ENCODE data around the gene HDGFL2. TPM values are rescaled to one million over a fixed set of nuclear protein-coding genes. Genes with fewer than 3 reads are reported as not detected.
A peak's percentile ranks its signal among the peaks of the same experiment; 100 is the strongest.

Gene HDGFL2
- total RNA-seq, 1 donor from 2014 or later, result 44.8 TPM

DNA sequence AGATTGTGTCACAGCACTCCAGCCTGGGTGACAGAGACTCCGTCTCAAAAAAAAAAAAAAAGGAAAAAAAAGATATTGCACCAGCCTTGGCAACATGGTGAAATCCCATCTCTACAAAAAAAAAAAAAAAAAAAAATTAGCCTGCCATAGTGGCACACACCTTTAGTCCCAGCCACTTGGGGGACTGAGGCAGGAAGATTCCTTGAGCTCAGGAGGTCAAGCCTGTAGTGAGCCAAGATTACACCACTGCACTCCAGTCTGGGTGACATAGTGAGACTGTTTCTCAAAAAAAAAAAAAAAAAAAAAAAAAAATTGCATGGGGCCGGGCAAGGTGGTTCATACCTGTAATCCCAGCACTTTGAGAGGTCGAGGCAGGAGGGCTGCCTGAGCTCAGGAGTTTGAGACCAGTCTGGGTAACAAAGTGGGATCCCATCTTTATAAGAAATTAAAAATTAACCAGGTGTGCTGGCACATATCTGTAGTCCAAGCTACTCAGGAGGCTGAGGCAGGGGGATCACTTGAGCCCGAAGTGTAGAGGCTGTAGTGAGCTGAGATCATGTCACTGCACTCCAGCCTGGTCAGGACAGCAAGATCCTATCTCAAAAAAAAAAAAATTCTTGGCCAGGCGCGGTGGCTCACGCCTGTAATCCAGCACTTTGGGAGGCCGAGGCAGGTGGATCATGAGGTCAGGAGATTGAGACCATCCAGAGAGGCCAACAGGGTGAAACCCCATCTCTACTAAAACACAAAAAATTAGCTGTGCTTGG lies 7.1 kb upstream of the HDGFL2 start:
- no peak for DNase-seq (ENCODE audit: low spot score in 2 of 2)
- no peak for FAIRE-seq

- DNase-seq (ENCODE audit: low spot score in 2 of 2), result no peak
- no peak for FAIRE-seq
These were observed 4.3 kb upstream of the HDGFL2 start for GRCh38 chr19:4467835-4468234.

GRCh38 chr19:4471403-4472173 lies 509 bp upstream of the HDGFL2 start:
- FAIRE-seq, result peak; percentile 99

DNA sequence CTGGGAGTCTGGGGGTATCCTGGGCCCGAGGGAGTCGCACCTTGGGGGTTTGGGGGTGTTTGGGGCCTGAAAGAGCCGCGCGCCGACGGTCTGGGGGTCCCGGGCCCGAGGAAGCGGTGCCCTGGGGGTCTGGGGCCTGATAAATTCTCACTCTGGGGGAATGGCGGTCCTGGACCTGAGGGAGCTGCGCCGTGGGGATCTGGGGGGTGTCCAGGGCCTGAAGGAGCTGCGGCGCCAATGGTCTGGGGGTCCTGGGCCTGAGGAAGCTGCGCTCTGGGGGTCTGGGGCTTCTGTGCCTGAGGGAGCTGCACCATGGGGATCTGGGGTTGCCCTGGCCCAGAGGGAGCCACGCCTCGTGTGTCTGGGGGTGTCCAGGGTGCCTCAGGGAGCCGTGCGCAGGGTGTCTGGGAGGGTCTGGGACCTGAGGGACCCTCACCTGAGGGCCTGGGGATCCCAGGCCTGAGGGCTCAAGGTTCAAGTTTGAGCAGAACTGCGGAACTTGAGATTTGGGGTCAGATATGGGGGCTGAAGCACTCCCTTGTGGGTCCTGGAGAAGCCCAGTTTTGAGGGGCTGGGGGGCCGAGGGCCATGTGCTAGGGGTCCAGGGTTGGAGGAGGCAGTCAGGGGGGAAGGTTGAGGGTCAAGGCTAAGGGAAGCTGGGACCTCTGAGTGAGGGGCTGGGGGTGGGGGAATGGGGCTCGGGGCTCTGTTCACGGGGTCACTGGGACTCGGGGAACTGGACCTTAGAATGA lies 1.1 kb downstream of the HDGFL2 start:
- FAIRE-seq (no peak), DNase-seq (ENCODE audit: low spot score in 2 of 2) (no peak)

More at GRCh38 chr19:4471403-4472173, 509 bp upstream of the HDGFL2 start:
- DNase-seq (ENCODE audit: low spot score in 2 of 2), result peak; percentile 100

DNA sequence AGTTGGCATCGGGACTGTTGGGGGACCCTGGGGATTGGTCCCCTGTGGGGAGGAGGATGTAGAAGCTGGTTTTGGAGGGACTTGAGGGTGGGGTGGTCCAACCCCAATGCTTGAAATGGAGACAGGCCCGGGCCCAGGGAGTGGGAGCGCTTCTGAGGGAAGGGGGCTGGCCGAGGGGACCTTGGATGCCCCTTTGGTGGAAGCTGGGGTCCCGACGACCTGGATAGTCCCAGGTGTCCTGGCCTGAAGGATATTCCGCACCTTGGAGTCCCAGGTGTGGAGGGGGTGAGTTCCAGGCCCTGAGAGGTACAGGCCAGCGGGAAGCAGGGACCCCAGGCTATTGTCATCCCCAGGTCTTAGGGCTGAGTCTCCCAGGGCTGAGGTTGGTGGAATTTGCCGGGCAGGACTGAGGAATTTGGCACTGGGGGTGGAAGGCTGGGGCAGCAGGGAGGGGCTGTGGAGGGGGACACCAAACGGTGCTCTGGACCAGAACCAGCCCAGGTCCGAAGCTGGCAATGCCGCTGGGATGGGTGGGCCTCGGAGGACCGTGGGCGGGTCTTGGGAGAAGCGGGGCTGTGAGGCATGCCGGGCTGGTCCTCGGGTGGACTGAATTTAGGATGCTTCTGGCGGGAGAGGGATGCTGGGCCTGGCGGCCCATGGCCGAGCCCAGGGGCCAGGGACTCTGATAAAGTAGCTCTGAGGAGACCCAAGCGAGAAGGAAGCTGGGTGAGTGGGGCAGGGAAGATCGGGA lies 1.8 kb downstream of the HDGFL2 start:
- DNase-seq (ENCODE audit: low spot score in 2 of 2) (no peak), FAIRE-seq (no peak)

DNA sequence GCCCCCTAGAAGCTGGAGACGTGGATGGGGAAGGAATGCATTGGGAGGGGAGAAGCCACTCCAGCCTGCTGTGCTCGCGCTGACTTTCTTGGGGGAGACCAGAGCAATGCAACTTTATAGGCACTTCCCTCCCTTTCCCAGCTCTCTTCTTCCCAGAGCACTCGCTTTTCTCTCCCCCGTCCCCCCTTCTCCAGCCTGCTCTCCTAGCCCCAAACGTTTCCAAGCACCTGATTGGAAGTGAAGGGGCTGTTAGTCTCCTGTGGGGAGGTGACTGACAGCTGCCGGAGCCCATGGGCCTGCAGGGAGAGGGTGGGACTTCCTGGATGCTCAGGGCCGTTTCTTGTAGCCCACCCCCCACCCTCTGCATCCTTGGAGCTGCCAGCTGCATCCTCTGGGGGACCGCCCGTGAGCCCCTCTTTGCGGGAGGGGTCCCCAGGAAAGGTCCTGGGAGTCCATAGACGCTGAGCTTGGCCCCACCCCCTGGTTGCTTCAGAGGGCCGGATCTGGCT lies 2.5 kb downstream of the HDGFL2 start:
- peak in 1 of 2 donors; percentile 72 for DNase-seq (ENCODE audit: low spot score in 2 of 2)
- FAIRE-seq, result no peak

DNA sequence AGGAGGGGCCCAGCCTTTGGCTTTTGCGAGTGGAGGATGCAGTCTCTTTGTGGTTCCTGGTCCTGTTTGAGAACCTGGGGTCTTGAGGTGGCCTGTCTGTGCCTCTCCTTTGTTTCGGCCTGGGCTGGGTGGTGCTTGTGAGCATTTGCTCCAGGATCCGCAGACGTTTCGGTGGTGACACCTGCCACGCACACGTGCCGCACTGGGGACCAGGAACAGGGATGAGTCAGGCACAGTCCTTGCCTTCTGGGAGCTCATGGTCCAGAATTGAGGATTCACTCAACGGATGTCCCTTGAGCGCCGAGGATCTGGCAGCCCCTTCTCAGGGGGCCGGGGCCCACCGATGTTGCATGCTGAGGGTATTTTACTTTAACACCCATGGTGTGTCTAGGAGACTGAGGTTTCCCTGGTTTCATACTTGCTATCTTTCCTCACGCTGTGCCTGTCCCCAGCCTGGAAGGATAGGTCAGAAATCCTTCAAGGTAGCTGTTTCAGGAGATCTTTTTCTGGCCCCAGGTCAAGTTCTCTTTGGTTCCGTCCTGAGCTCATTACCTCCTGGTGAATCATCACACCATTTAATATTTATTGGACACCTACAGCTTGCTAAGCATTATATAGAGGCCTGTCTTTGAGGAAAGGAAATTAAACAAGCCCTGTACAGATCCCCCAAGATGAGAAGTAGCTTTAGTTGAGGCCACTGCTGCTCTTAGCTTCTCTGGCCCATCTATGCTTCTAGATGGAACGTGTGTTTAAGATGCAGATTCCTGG lies 5.1 kb downstream of the HDGFL2 start:
- DNase-seq (ENCODE audit: low spot score in 2 of 2), result no peak
- FAIRE-seq, result no peak

DNA sequence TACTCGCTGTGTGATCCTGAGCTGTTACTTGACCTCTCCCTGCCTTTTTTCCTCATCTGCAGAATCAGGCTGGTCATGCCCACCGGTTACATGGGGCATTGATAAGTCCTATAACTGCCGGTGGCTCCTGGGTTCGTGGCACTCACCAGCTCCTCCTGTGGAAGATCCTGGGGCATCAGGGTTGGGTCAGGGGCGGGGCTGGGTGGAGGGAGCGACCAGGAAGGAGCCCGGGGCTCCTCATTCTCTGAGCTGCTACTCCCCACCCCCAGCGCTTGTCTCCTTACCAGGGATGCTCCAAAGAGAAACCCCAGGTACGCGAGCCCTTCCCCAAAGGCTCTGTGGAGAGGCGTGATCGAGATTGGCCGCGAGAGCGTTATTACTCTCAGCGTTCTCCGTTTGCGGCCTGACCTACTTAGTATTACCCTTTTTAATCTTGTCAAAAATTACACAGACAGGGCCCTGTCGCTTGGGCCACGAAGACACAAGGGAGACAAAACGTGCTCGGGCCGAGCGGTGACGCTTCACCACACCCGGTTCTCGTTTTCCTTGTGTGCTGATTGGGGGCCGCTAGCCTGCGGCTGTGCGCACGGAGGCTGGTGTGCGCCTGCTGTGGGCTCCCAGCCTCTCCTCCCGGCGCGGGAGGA lies 10.7 kb downstream of the HDGFL2 start:
- DNase-seq (ENCODE audit: low spot score in 2 of 2) (no peak), FAIRE-seq (no peak)

GRCh38 chr19:4483385-4483784 lies 11.3 kb downstream of the HDGFL2 start:
- no peak for DNase-seq (ENCODE audit: low spot score in 2 of 2)
- FAIRE-seq, result no peak

GRCh38 chr19:4487572-4487971 lies 15.5 kb downstream of the HDGFL2 start:
- no peak for DNase-seq (ENCODE audit: low spot score in 2 of 2)
- no peak for FAIRE-seq

DNA sequence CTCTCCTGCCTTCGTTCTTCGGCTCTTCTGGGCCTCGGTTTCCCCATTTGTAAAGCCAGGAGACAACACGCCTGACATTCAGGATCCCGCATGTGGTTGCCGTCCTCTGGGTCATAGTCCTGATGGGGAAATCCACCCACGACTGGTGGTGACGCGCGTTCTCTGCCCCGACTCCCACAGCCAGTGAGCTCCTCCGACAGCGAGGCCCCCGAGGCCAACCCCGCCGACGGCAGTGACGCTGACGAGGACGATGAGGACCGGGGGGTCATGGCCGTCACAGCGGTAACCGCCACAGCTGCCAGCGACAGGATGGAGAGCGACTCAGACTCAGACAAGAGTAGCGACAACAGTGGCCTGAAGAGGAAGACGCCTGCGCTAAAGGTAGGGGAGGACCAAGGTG lies 16.4 kb downstream of the HDGFL2 start:
- DNase-seq (ENCODE audit: low spot score in 2 of 2), result no peak
- FAIRE-seq, result no peak

- FAIRE-seq, result no peak
- no peak for DNase-seq (ENCODE audit: low spot score in 2 of 2)
These were observed 19.3 kb downstream of the HDGFL2 start for GRCh38 chr19:4491446-4491845.

DNA sequence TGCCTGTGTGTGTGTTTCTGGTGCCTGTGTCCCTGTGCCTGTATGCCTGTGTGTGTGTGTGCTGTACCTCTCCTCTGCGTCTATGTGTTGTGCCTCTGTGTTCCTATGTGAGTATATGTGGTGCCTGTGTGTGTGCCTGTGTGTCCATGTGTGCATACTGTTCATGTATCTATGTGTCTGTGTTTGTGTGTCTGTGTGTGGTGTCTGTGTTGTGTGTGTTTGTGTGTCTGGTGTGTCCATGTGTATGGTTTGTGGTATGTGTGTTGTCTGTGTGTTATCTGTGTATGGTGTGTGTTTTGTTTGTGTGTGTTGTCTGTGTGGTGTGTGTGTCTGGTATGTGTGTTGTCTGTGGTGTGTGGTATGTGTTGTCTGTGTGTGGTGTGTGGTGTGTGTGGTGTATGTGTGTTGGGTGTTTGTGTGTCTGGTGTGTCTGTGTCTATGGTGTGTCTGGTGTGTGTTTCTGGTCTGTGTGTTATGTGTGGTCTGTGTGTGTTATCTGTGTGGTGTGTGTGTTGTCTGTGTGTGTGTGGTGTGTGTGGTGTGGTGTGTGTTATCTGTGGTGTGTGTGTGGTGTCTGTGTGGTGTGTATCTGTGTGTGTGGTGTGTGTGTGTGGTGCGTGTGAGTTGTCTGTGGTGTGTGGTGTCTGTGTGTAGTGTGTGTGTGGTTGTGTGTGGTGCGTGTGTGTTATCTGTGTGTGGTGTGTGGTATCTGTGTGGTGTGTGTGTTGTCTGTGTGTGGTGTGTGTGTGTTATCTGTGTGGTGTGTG lies 20.4 kb downstream of the HDGFL2 start:
- DNase-seq (ENCODE audit: low spot score in 2 of 2), result no peak
- no peak for FAIRE-seq

GRCh38 chr19:4493104-4493928 lies 21.2 kb downstream of the HDGFL2 start:
- DNase-seq (ENCODE audit: low spot score in 2 of 2), result no peak
- FAIRE-seq, result no peak

GRCh38 chr19:4493929-4494690 lies 22.0 kb downstream of the HDGFL2 start:
- no peak for FAIRE-seq
- DNase-seq (ENCODE audit: low spot score in 2 of 2), result no peak

- FAIRE-seq, result no peak
- DNase-seq (ENCODE audit: low spot score in 2 of 2), result no peak
These were observed 22.6 kb downstream of the HDGFL2 start for GRCh38 chr19:4494691-4495064.

DNA sequence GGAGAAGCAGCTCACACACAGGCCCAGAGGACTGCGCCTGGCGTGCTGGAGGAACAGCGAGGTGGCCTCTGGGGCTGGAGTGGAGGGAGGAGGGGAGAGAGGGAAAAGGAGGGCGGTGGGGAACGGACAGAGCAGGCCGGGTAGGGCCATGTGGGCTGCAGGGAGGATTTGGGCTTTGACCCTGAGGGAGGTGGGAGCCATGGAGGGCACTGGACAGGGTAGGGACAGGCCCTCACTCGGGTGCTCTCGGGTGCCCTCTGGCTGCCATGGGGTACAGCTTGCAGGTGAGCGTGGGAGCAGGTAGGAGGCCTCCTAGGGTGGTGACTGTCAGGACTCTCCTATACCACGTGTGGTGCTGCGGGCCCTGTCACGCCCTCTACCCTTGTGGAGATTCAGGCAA lies 23.4 kb downstream of the HDGFL2 start:
- no peak for FAIRE-seq
- DNase-seq (ENCODE audit: low spot score in 2 of 2), result no peak

All from frontal cortex (tissue), 4 donors.